Left ventricle myocardium inferior (tissue), 1 donor: ENCODE measurements around the gene ARHGEF12. TPM values are rescaled to one million over a fixed set of nuclear protein-coding genes. Genes with fewer than 3 reads are reported as not detected.

Experiments
- DNase-seq: peaks from one replicate; pipeline ENCODE4 v3.0.0-alpha.2; 2020
- H3K27ac ChIP-seq: fragments of 200-600 bp; replicated peaks from 2 replicates; pipeline ENCODE4 v1.8.0; 2021
- H3K27me3 ChIP-seq: fragments of 200-600 bp; 2 replicates; pipeline ENCODE4 v1.8.0; 2021; ENCODE audit warnings: low read depth
- H3K36me3 ChIP-seq: fragments of 200-600 bp; 2 replicates; pipeline ENCODE4 v1.8.0; 2021
- H3K4me1 ChIP-seq: fragments of 200-600 bp; 2 replicates; pipeline ENCODE4 v1.8.0; 2021
- H3K4me3 ChIP-seq: fragments of 200-600 bp; 2 replicates; pipeline ENCODE4 v1.8.0; 2021; ENCODE audit warnings: mild to moderate bottlenecking, moderate library complexity
- H3K9me3 ChIP-seq: fragments of 200-600 bp; replicated peaks from 2 replicates; pipeline ENCODE4 v1.8.0; 2021
- intact Hi-C: fragments of 100-400 bp; cut with micrococcal nuclease; formaldehyde crosslinking; loops from one replicate; pipeline ENCODE4 v1.11.0; 2022
- total RNA-seq: library from RNA; stranded (reverse); fragmentation: NEBNext Ultra II Directional; extraction: Animal tissue kit (Norgen Biotek cat#: 25700); gene quantifications from one replicate; pipeline ENCODE4 v1.2.1, GENCODE V29; 2021
- TF ChIP-seq, protein P1 (sequence below): fragments of 200-600 bp; IDR thresholded peaks from 2 replicates; pipeline ENCODE4 v1.8.0; 2021; ENCODE audit warnings: antibody characterized with exemption, mild to moderate bottlenecking, borderline replicate concordance
- donor health status: DM: no; HTN: yes; CAD: no; lungs with severe emphysema.

ARHGEF12 gene
- total RNA-seq, 1 donor from 2014 or later = 92.9 TPM

DNA sequence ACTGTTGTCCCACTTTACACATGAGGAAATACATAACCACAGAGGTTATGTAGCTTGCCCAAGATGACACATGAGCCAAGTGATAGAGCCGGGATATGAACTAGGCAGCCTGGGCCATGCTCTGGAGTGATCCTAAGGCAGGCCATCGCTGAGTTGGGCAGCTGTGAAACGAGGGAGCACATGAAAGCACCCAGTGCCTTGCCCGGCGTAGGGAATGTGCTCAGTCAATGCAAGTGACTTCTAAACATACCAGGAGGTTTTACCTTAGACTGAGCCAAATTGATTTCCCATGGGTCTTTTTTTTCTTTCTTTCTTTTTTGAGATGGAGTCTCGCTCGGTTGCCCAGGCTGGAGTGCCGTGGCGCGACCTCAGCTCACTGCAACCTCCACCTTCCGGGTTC, 185.8 kb downstream of the ARHGEF12 start:
- Histone ChIP-seq H3K9me3 (no peaks in the 10 kb centered on the region), H3K4me1 (peaks cover 12% of the 10 kb centered on the region), H3K27ac (no peak overlapping the region), H3K36me3 (no peaks in the 10 kb centered on the region), H3K27me3 (peaks cover 96% of the 10 kb centered on the region), H3K4me3 (no peak overlapping the region)
- TF ChIP-seq, protein P1, sequence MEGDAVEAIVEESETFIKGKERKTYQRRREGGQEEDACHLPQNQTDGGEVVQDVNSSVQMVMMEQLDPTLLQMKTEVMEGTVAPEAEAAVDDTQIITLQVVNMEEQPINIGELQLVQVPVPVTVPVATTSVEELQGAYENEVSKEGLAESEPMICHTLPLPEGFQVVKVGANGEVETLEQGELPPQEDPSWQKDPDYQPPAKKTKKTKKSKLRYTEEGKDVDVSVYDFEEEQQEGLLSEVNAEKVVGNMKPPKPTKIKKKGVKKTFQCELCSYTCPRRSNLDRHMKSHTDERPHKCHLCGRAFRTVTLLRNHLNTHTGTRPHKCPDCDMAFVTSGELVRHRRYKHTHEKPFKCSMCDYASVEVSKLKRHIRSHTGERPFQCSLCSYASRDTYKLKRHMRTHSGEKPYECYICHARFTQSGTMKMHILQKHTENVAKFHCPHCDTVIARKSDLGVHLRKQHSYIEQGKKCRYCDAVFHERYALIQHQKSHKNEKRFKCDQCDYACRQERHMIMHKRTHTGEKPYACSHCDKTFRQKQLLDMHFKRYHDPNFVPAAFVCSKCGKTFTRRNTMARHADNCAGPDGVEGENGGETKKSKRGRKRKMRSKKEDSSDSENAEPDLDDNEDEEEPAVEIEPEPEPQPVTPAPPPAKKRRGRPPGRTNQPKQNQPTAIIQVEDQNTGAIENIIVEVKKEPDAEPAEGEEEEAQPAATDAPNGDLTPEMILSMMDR = no peak
- no peak for DNase-seq
- intact Hi-C loops = no loop called here

- Histone ChIP-seq H3K4me3 (no peak overlapping the region), H3K36me3 (no peaks in the 10 kb centered on the region), H3K27me3 (peaks cover 96% of the 10 kb centered on the region)
Observed at GRCh38 chr11:120522736-120523135, 186.5 kb downstream of the ARHGEF12 start.

DNA sequence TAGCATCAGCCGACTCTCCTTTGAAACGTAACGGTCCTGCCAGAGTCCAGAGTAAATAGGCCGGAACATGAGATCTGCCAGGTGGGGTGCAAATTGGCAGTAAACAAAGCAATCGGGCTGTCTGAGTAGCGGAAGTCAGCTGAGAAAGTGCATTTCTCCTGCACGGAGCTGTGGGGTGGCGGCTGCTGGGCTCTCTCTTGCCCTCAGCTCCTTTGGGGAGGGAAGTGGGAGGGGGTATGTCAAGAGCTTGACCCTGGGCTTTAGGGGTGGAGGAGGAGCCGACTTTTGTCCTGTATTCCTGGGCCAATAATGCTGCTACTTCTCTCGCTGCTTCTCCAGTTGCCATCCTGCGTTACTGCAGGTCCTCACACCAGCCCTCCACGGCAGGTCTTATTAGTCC, 187.0 kb downstream of the ARHGEF12 start:
- peaks cover 5% of the 10 kb centered on the region for H3K4me1 ChIP-seq
- no peak overlapping the region for H3K4me3 ChIP-seq
- peaks cover 93% of the 10 kb centered on the region for H3K27me3 ChIP-seq
- H3K9me3 ChIP-seq = no peaks in the 10 kb centered on the region
- DNase-seq = no peak
- TF ChIP-seq, protein P1 = no peak
- no peak overlapping the region for H3K27ac ChIP-seq
- no peaks in the 10 kb centered on the region for H3K36me3 ChIP-seq
- intact Hi-C loops = no loop called here

More at GRCh38 chr11:120522736-120523135, 186.5 kb downstream of the ARHGEF12 start:
- TF ChIP-seq, protein P1 = no peak
- Histone ChIP-seq H3K9me3 (no peaks in the 10 kb centered on the region), H3K27ac (no peak overlapping the region), H3K4me1 (peaks cover 6% of the 10 kb centered on the region)
- DNase-seq = no peak
- intact Hi-C loops = no loop called here

DNA sequence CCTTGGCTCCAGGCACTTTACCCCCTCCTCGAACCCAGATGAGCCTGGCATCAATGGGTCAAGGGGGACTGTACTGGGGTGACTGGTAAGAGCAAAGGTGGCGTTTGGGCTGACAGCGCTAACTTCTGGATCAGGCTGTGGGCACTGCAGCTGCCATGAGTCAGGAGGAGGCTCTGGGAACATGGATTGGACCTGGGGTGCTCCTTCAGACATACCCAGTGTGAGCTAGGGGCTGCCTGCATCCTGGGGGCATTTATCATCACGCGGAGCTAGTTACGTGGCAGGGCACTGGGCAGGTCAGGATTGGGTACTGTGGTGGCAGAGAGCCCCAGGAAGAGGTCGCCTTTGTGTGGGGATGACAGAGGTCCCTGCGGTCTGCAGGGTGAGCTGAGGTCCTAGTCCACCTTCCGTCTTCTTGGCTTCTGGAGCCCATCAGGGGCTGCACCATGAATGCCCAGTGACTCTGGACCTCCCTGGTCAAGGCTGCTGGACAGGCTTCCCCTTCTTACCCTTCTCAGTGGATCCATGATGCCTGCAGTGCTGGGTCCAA, 188.4 kb downstream of the ARHGEF12 start:
- H3K27ac ChIP-seq = no peak overlapping the region
- H3K36me3 ChIP-seq = no peaks in the 10 kb centered on the region
- H3K4me1 ChIP-seq = peaks cover 5% of the 10 kb centered on the region
- DNase-seq = no peak
- TF ChIP-seq, protein P1 = no peak
- no peaks in the 10 kb centered on the region for H3K9me3 ChIP-seq
- H3K27me3 ChIP-seq = peaks cover 91% of the 10 kb centered on the region
- intact Hi-C loops = no loop called here
- H3K4me3 ChIP-seq = no peak overlapping the region

GRCh38 chr11:120525261-120526171, 189.3 kb downstream of the ARHGEF12 start:
- TF ChIP-seq, protein P1 = no peak
- Histone ChIP-seq H3K27me3 (peaks cover 93% of the 10 kb centered on the region), H3K27ac (no peak overlapping the region), H3K4me1 (peaks cover 5% of the 10 kb centered on the region), H3K9me3 (no peaks in the 10 kb centered on the region), H3K4me3 (no peak overlapping the region), H3K36me3 (no peaks in the 10 kb centered on the region)
- DNase-seq = no peak
- intact Hi-C loops = no loop called here
